ENCODE results near the gene ARFGAP3.

ARFGAP3 gene

DNA sequence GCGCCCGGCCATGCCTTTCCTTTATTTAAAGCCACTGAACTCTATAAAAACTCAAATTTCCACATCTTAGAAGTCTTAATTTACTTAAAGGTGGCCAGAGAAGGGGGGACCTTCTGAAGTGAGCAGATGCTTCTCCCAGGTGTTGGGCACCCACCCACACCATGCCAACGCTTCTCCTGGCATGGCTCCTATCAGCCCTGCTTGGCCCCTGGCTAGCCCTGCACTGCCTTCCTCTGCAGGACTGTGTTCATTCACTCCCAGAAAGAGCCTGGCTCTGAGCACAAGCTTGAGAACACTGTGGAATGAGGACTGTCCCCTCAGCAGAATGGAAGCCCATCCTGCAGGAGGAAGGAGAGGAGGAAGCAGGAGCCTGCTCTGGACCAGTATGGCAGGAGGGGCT lies 34.6 kb upstream of the ARFGAP3 start:
- H3K4me3 ChIP-seq (ENCODE audit: low read depth, low read length) = no peak overlapping the region
- DNase-seq (ENCODE audit: low read depth) = no peak
- no peak for TF ChIP-seq CTCF (IDR thresholded peaks at IDR 0.05; ENCODE audit: low read depth, low read length, missing control alignments)
- in situ Hi-C loops (cut with HindIII; ENCODE audit: low sequenced_read_pairs) = no loop called here

DNA sequence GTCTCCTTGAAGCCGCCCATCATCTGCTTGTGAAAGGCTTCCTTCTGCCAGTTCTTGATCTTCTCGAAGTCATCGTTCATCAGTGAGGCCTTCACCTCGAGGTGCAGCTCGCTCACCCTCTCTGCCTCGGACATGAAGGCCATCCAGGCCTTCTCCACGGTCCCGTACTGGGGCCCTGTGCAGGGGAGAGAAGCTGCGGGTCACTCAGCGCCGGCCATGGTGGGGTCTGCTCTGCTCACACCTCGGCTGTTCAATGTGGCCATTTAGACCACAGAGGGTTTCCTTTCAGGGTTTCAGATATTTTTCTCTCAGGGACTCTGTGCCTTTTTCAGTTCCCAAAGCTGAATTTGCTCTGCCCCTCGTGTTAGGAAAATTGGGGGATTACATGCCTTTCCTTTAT lies 33.9 kb upstream of the ARFGAP3 start:
- no peak for DNase-seq (ENCODE audit: low read depth)
- TF ChIP-seq CTCF (IDR thresholded peaks at IDR 0.05; ENCODE audit: low read depth, low read length, missing control alignments) = no peak
- in situ Hi-C loops (cut with HindIII; ENCODE audit: low sequenced_read_pairs) = no loop called here
- H3K4me3 ChIP-seq (ENCODE audit: low read depth, low read length) = no peak overlapping the region

DNA sequence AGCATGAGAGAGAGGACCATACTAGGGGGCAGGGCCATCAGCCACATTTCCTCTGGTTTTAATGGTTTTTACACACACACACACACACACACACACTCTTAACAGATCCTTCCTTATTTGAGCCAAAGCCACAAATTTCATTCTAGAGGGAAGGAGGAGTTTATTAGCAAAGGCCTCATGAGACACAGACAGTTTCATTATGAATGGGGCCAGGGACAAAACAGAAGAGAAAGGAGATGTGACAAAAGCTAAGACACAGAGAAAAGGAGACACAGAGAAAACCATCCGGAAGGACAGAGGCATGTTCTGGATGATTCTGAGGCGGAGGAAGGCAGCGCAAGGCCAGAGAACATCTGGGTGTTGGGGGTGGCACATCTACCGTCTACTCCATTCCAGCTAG lies 32.2 kb upstream of the ARFGAP3 start:
- TF ChIP-seq CTCF (IDR thresholded peaks at IDR 0.05; ENCODE audit: low read depth, low read length, missing control alignments) = no peak
- in situ Hi-C loops (cut with HindIII; ENCODE audit: low sequenced_read_pairs) = no loop called here
- no peak overlapping the region for H3K4me3 ChIP-seq (ENCODE audit: low read depth, low read length)
- DNase-seq (ENCODE audit: low read depth) = no peak

DNA sequence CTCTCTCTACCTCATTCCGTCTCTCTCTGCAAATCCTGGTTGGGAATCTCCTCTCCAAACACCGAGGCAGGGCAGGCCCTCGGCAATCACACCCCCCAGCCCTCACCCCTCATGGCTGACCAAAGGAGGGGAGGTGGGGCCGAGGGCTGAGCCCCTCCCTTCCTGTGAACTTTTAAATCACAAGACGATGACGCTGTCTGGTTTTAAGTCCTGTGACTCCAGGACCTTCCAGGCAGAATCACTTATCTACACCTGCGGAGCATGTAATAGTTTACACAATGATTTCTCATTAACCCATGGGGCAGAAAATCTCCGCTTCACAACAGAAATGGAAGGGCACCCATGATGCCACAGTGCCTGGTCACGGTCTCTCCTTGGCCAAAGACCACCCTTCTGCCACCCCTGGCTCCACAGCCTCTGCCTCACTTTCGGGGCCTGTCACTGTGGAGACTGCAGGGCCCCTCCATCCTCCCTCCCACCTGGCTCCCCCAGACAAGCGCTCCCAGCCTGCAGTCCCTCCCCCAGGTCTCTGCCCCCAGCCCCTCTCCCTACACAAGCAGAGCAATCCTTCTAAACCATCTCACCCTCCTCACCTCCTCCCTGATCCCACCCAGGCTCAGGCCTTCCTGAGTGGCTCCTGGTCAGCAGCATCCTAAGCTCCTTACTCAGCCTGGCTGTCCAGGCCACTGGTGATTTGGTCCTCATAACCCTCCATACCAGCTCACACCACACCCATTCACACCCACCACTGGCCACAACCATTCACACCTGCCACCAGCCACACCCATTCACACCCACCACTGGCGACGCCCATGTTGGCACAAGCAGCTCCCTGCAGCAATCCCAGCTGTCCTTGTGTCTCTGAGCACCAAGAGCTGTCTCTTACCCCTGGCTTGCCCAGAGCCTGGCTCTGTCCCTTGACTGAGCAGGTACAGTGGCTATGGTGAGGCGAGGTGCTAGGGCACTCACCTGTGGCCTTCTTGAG lies 30.7 kb upstream of the ARFGAP3 start:
- no peak overlapping the region for H3K4me3 ChIP-seq (ENCODE audit: low read depth, low read length)
- in situ Hi-C loops (cut with HindIII; ENCODE audit: low sequenced_read_pairs) = no loop called here
- TF ChIP-seq CTCF (IDR thresholded peaks at IDR 0.05; ENCODE audit: low read depth, low read length, missing control alignments) = no peak
- DNase-seq (ENCODE audit: low read depth) = no peak

DNA sequence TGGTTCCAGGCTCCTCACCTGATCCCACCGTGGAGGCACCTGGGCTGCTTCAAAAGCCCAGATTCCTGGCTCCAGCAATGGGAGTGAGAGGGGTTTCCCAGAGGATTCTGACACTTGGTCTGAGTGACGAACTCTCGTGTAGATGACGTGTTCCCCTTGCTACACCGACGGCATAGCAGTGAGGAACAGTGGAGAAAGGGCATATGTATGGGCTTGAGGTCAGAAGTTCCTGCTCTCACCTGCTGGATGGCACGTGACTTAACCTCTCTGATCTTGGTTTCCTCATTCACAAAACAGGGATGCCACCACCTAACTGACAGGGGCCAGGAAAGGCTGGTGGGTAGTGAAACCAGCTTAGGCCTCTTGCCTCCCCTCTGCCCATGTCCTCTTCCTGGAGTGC lies 30.0 kb upstream of the ARFGAP3 start:
- DNase-seq (ENCODE audit: low read depth) = no peak
- no peak overlapping the region for H3K4me3 ChIP-seq (ENCODE audit: low read depth, low read length)
- in situ Hi-C loops (cut with HindIII; ENCODE audit: low sequenced_read_pairs) = no loop called here
- no peak for TF ChIP-seq CTCF (IDR thresholded peaks at IDR 0.05; ENCODE audit: low read depth, low read length, missing control alignments)

GRCh38 chr22:42885446-42885845 lies 28.4 kb upstream of the ARFGAP3 start:
- in situ Hi-C loops (cut with HindIII; ENCODE audit: low sequenced_read_pairs) = no loop called here
- H3K4me3 ChIP-seq (ENCODE audit: low read depth, low read length) = no peak overlapping the region
- no peak for DNase-seq (ENCODE audit: low read depth)
- no peak for TF ChIP-seq CTCF (IDR thresholded peaks at IDR 0.05; ENCODE audit: low read depth, low read length, missing control alignments)

Measured in astrocyte of the cerebellum (primary cell).